GM12878 (cell line): Measurements from ENCODE around the gene VWA7. TPM values are rescaled to one million over a fixed set of nuclear protein-coding genes. Genes with fewer than 3 reads are reported as not detected.

Experiments
- BACH1 ChIP-seq: fragments of 450-650 bp; IDR thresholded peaks from 2 replicates; pipeline ENCODE4 v1.6.1; 2017; ENCODE audit warnings: mild to moderate bottlenecking, borderline replicate concordance
- BMI1 ChIP-seq: fragments of 450-650 bp; IDR thresholded peaks from 2 replicates; pipeline ENCODE4 v1.6.1; 2016; ENCODE audit warnings: mild to moderate bottlenecking, moderate library complexity, borderline replicate concordance
- CHD4 ChIP-seq: fragments of 200-600 bp; sonication (generic); IDR thresholded peaks from 2 replicates; pipeline ENCODE4 v1.6.1; 2016; ENCODE audit warnings: mild to moderate bottlenecking
- E4F1 ChIP-seq: fragments of 450-650 bp; IDR thresholded peaks from 2 replicates; pipeline ENCODE4 v1.6.1; 2018; ENCODE audit warnings: borderline replicate concordance, mild to moderate bottlenecking; ENCODE audit not compliant: partially characterized antibody
- FOXM1 ChIP-seq: IDR thresholded peaks from 2 replicates; pipeline ENCODE4 v1.6.1; 2012; ENCODE audit warnings: low read depth, mild to moderate bottlenecking, inconsistent platforms, low read length, moderate library complexity
- GATAD2B ChIP-seq: fragments of 450-650 bp; conservative IDR thresholded peaks from 2 replicates; pipeline ENCODE4 v1.6.1; 2017; ENCODE audit warnings: low read depth, mild to moderate bottlenecking, moderate library complexity
- IRF3 ChIP-seq: fragments of 450-650 bp; IDR thresholded peaks from 2 replicates; pipeline ENCODE4 v1.6.1; 2014; ENCODE audit warnings: mild to moderate bottlenecking
- KLF5 ChIP-seq: fragments of 450-650 bp; IDR thresholded peaks from 2 replicates; pipeline ENCODE4 v1.6.1; 2014; ENCODE audit warnings: mild to moderate bottlenecking; ENCODE audit not compliant: partially characterized antibody
- LARP7 ChIP-seq: fragments of 450-650 bp; IDR thresholded peaks from 2 replicates; pipeline ENCODE4 v1.6.1; 2017; ENCODE audit warnings: mild to moderate bottlenecking
- MEF2A ChIP-seq: IDR thresholded peaks from 2 replicates; pipeline ENCODE4 v1.6.1; 2011; ENCODE audit warnings: low read depth, mild to moderate bottlenecking, low read length, moderate library complexity; ENCODE audit not compliant: insufficient read depth
- NBN ChIP-seq: fragments of 450-650 bp; IDR thresholded peaks from 2 replicates; pipeline ENCODE4 v1.6.1; 2016
- NFYA ChIP-seq: IDR thresholded peaks from 2 replicates; pipeline ENCODE4 v1.6.1; 2011; ENCODE audit warnings: low read depth, mild to moderate bottlenecking, low read length, improper control_type of control experiment, borderline replicate concordance
- NR2C2 ChIP-seq: IDR thresholded peaks from 2 replicates; pipeline ENCODE4 v1.6.1; 2011; ENCODE audit warnings: borderline replicate concordance, low read depth; ENCODE audit not compliant: control insufficient read depth, insufficient read length
- NRF1 ChIP-seq: conservative IDR thresholded peaks from 2 replicates; pipeline ENCODE4 v1.6.1; 2011; ENCODE audit warnings: mild to moderate bottlenecking, low read depth, low read length, improper control_type of control experiment
- POLR2A ChIP-seq: IDR thresholded peaks from 2 replicates; pipeline ENCODE4 v1.6.1; 2011; ENCODE audit warnings: low read depth, mild to moderate bottlenecking, low read length
- PRDM15 ChIP-seq: fragments of 450-650 bp; formaldehyde crosslinking; IDR thresholded peaks from 2 replicates; pipeline ENCODE4 v1.4.0; 2020; ENCODE audit warnings: mild to moderate bottlenecking, moderate library complexity
- RB1 ChIP-seq: fragments of 450-650 bp; formaldehyde crosslinking; IDR thresholded peaks from 2 replicates; pipeline ENCODE4 v1.6.1; 2017; ENCODE audit warnings: mild to moderate bottlenecking, borderline replicate concordance
- RCOR1 ChIP-seq: conservative IDR thresholded peaks from 2 replicates; pipeline ENCODE4 v1.6.1; 2012; ENCODE audit warnings: low read depth, low read length, improper control_type of control experiment
- SIN3A ChIP-seq: IDR thresholded peaks from 2 replicates; pipeline ENCODE4 v1.6.1; 2012; ENCODE audit warnings: low read depth, low read length, improper control_type of control experiment
- SIX5 ChIP-seq: IDR thresholded peaks from 2 replicates; pipeline ENCODE4 v1.6.1; 2011; ENCODE audit warnings: mild to moderate bottlenecking, low read depth, low read length, moderate library complexity; ENCODE audit not compliant: severe bottlenecking
- SMAD5 ChIP-seq: IDR thresholded peaks from 2 replicates; pipeline ENCODE4 v1.6.1; 2016; ENCODE audit warnings: antibody characterized with exemption, low read depth
- SP1 ChIP-seq: IDR thresholded peaks from one replicate; pipeline ENCODE4 v1.6.1; 2011; ENCODE audit warnings: low read depth, low read length
- TARDBP ChIP-seq: IDR thresholded peaks from 2 replicates; pipeline ENCODE4 v1.6.1; 2016; ENCODE audit warnings: borderline replicate concordance
- ZNF217 ChIP-seq: fragments of 450-650 bp; IDR thresholded peaks from 2 replicates; pipeline ENCODE4 v1.6.1; 2017; ENCODE audit warnings: antibody characterized with exemption, mild to moderate bottlenecking
- polyA plus RNA-seq, 11 experiments: library from polyadenylated mRNA; depleted of rRNA in 4 of 11; unstranded in 6 of 11; stranded (reverse) in 5 of 11; fragments of >200 nt; fragmentation: Nextera tagmentation in 4 of 11; fragmentation: Illumina TruSeq in 1 of 11; extraction: Ambion mirVana in 4 of 11; extraction: Trizol in 1 of 11; gene quantifications; 1 replicate in 1 of 11; 2 replicates in 10 of 11; pipeline versions ENCODE4 v1.2.1 to v1.2.3, GENCODE V29; 2011 to 2016; ENCODE audit warnings: inconsistent platforms in 2 of 11, missing spikeins in 2 of 11, low read depth in 1 of 11
- total RNA-seq, 4 experiments: library from RNA; depleted of rRNA in 3 of 4; stranded (reverse); fragments of >200 nt in 3 of 4; fragmentation: Illumina TruSeq in 1 of 4; extraction: Trizol in 1 of 4; gene quantifications; 2 replicates each; pipeline versions ENCODE4 v1.2.1 to v1.2.3, GENCODE V29; 2013 to 2021

VWA7 gene
- total and polyA plus RNA-seq, 10 of the 15 experiments (the other 5 are each of a cell fraction or from before 2014, with no cell fraction given), result 0.11 to 3.1 (median 1.2) TPM; not detected in 1

DNA sequence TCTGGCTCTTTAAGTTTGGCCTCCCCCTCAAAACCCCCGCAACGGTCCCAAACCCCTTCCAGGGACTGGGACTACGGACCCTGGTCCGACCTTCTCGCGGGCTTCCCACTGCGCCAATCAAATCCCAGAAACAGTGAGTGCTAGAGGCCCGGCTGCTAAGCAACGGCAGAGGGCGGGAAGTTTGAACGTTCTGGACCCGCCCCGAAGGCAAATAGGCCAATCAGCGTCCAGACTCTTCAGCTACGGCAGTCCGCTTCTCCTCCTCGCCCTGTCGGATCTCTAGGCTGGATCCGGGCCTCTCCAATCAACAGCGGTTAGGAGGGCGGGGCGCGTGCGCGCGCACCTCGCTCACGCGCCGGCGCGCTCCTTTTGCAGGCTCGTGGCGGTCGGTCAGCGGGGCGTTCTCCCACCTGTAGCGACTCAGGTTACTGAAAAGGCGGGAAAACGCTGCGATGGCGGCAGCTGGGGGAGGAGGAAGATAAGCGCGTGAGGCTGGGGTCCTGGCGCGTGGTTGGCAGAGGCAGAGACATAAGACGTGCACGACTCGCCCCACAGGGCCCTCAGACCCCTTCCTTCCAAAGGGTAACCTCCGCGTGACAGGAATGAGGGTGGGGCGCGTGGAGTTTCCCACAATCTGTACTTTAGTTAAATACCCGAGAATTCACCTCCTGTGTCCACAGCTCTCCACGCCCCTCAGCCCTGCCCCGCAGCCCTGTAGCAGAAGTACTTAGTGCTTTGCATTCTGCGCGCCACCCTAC, 37.3 kb downstream of the VWA7 start, which contains the start of gene MSH5 (continued):
- TF ChIP-seq RB1 (peak; percentile 96; the same call in 1 of the 2 replicates), MEF2A (no peak), NBN (peak; percentile 22; the same call in 1 of the 2 replicates), GATAD2B (peak; percentile 44; the same call in 1 of the 2 replicates), SIN3A (peak; percentile 87), NR2C2 (no peak), BMI1 (peak; percentile 87), LARP7 (peak; percentile 74), PRDM15 (CRISPR knock-in tag) (no peak), SIX5 (no peak), IRF3 (peak; percentile 90), BACH1 (peak; percentile 60; the same call in 1 of the 2 replicates), TARDBP (peak; percentile 38; the same call in 1 of the 2 replicates), FOXM1 (no peak), ZNF217 (no peak), POLR2A (peak; percentile 78), SMAD5 (peak; percentile 8), KLF5 (no peak), E4F1 (no peak), NFYA (peak; percentile 75; the same call in 1 of the 2 replicates), CHD4 (no peak), SP1 (peak; percentile 97), RCOR1 (no peak), NRF1 (peak; percentile 71)
